A549 (cell line): ENCODE measurements around the gene GRK3. TPM values are rescaled to one million over a fixed set of nuclear protein-coding genes. Genes with fewer than 3 reads are reported as not detected.

Experiments used
- ATAC-seq, 2 experiments: fragments of 200-7000 bp in 1 of 2; fragments of >200 bp in 1 of 2; cut with Nextera tagmentation in 1 of 2; cut with Tn5 transposase in 1 of 2; 3 replicates each; pipeline versions ENCODE4 v1.8.0 to v1.9.1; 2018 to 2020; ENCODE audit warnings: mild to moderate bottlenecking in 1 of 2, moderate library complexity in 1 of 2
- CTCF ChIA-PET: fragments of 300-600 bp; sonication (Branson Sonifier 250); formaldehyde crosslinking; extraction: SDS; loops from one replicate; lab custom pipeline; 2021; ENCODE audit warnings: antibody characterized with exemption, inconsistent platforms; lab: Yijun Ruan, JAX
- POLR2A ChIA-PET: fragments of 350-600 bp; formaldehyde crosslinking; extraction: SDS; loops from one replicate; lab custom pipeline; 2021; ENCODE audit warnings: antibody characterized with exemption, inconsistent platforms; lab: Yijun Ruan, JAX
- DNase-seq, 2 experiments: peaks; one replicate each; pipeline versions ENCODE4 v3.0.0 to v3.0.0-alpha.2; 2011 to 2016; ENCODE audit warnings: low read depth in 1 of 2, low spot score in 1 of 2
- FAIRE-seq: peaks from 2 replicates; lab custom pipeline; 2011; peaks lifted over from hg19 to GRCh38; lab: Jason Lieb, UNC
- H3K27ac ChIP-seq, 2 experiments: fragments of >200 bp; sonication (Bioruptor Twin); formaldehyde crosslinking; 3 replicates each; pipeline ENCODE4 v1.5.1; 2016 to 2017
- H3K4me1 ChIP-seq: fragments of >200 bp; sonication (Bioruptor Twin); formaldehyde crosslinking; 3 replicates; pipeline ENCODE4 v1.6.1; 2016
- H3K4me2 ChIP-seq: fragments of >200 bp; sonication (Bioruptor Twin); formaldehyde crosslinking; 3 replicates; pipeline ENCODE4 v1.6.1; 2016
- H3K4me3 ChIP-seq: fragments of >200 bp; sonication (Bioruptor Twin); formaldehyde crosslinking; 3 replicates; pipeline ENCODE4 v1.5.1; 2016
- H3K9me3 ChIP-seq: fragments of >200 bp; sonication (Bioruptor Twin); formaldehyde crosslinking; 3 replicates; pipeline ENCODE4 v1.6.1; 2016
- ATOH8 ChIP-seq: fragments of 250-450 bp; sonication (Bioruptor Pico); IDR thresholded peaks from 2 replicates; pipeline ENCODE4 v1.5.0; 2020; ENCODE audit warnings: low read depth, mild to moderate bottlenecking, moderate library complexity
- CHD2 ChIP-seq: fragments of 150-350 bp; IDR thresholded peaks from 2 replicates; pipeline ENCODE4 v1.6.1; 2014; ENCODE audit warnings: low read length; ENCODE audit not compliant: partially characterized antibody
- CTCF ChIP-seq: fragments of >200 bp; sonication (Bioruptor Twin); formaldehyde crosslinking; IDR thresholded peaks from 3 replicates; pipeline ENCODE4 v1.5.1; 2016
- EHF ChIP-seq: fragments of 250-450 bp; sonication (Bioruptor Pico); IDR thresholded peaks from 2 replicates; pipeline ENCODE4 v1.5.0; 2020; ENCODE audit warnings: mild to moderate bottlenecking
- ELK1 ChIP-seq: fragments of 150-350 bp; IDR thresholded peaks from 2 replicates; pipeline ENCODE4 v1.6.1; 2014; ENCODE audit warnings: low read depth, mild to moderate bottlenecking, low read length
- FOSB ChIP-seq: fragments of 250-450 bp; sonication (Bioruptor Pico); IDR thresholded peaks from 2 replicates; pipeline ENCODE4 v1.5.0; 2020; ENCODE audit warnings: mild to moderate bottlenecking, moderate library complexity
- FOSL2 ChIP-seq, 2 experiments: fragments of 450-650 bp in 1 of 2; fragments of >200 bp in 1 of 2; sonication (Bioruptor Twin) in 1 of 2; formaldehyde crosslinking; IDR thresholded peaks; 2 replicates each; pipeline versions ENCODE4 v1.5.0 to v1.6.1; 2016 to 2020; ENCODE audit warnings: mild to moderate bottlenecking in 1 of 2, moderate library complexity in 1 of 2
- GATA3 ChIP-seq: IDR thresholded peaks from 2 replicates; pipeline ENCODE4 v1.6.1; 2012; ENCODE audit warnings: borderline replicate concordance
- HOXB5 ChIP-seq: fragments of 250-450 bp; sonication (Bioruptor Pico); IDR thresholded peaks from 2 replicates; pipeline ENCODE4 v1.5.0; 2020; ENCODE audit warnings: mild to moderate bottlenecking, moderate library complexity
- JUN ChIP-seq, 2 experiments: fragments of >200 bp; sonication (Bioruptor Twin); formaldehyde crosslinking; IDR thresholded peaks; 2 replicates in 1 of 2; 3 replicates in 1 of 2; pipeline ENCODE4 v1.6.1; 2016 to 2017
- NFE2L2 ChIP-seq: fragments of 150-350 bp; conservative IDR thresholded peaks from 2 replicates; pipeline ENCODE4 v1.6.1; 2014; ENCODE audit warnings: low read length
- POLR2A ChIP-seq: IDR thresholded peaks from 2 replicates; pipeline ENCODE4 v1.6.1; 2012; ENCODE audit warnings: mild to moderate bottlenecking, low read length
- REST ChIP-seq: fragments of 200-600 bp; sonication (generic); IDR thresholded peaks from 2 replicates; pipeline ENCODE4 v1.6.1; 2016; ENCODE audit warnings: antibody characterized with exemption, mild to moderate bottlenecking, moderate library complexity
- RNF2 ChIP-seq: fragments of 200-600 bp; sonication (generic); IDR thresholded peaks from 2 replicates; pipeline ENCODE4 v1.6.1; 2016; ENCODE audit warnings: low read depth, mild to moderate bottlenecking, antibody characterized with exemption, moderate library complexity, borderline replicate concordance
- TP53 ChIP-seq: fragments of 250-450 bp; sonication (Bioruptor Pico); IDR thresholded peaks from 2 replicates; pipeline ENCODE4 v1.5.0; 2021; ENCODE audit warnings: mild to moderate bottlenecking, moderate library complexity
- ZC3H11A ChIP-seq: fragments of 450-650 bp; IDR thresholded peaks from 2 replicates; pipeline ENCODE4 v1.6.1; 2014; ENCODE audit warnings: antibody characterized with exemption, mild to moderate bottlenecking
- ZFP36 ChIP-seq: fragments of 450-650 bp; IDR thresholded peaks from 2 replicates; pipeline ENCODE4 v1.6.1; 2014; ENCODE audit warnings: borderline replicate concordance; ENCODE audit not compliant: partially characterized antibody
- ZSCAN20 ChIP-seq: fragments of 250-450 bp; sonication (Bioruptor Pico); IDR thresholded peaks from 2 replicates; pipeline ENCODE4 v1.8.0; 2022; ENCODE audit warnings: mild to moderate bottlenecking, moderate library complexity
- WGBS: methylation state at CpG from one replicate; pipeline ENCODE4 v1.1.6; 2017; ENCODE audit errors: missing lambda C conversion rate; 5-methylcytosine and 5-hydroxymethylcytosine counted together
- polyA plus RNA-seq, 4 experiments: library from polyadenylated mRNA; depleted of rRNA in 3 of 4; stranded (reverse); fragments of >200 nt; fragmentation: RNase III in 1 of 4; extraction: RNeasy Plus Mini Kit Qiagen cat#74134 plus additional on column Dnase treatment in 1 of 4; gene quantifications; 2 replicates in 3 of 4; 3 replicates in 1 of 4; pipeline ENCODE4 v1.2.3, GENCODE V29; 2011 to 2017
- TF ChIP-seq, protein P1 (sequence below): fragments of >200 bp; sonication (Bioruptor Twin); formaldehyde crosslinking; IDR thresholded peaks from 3 replicates; pipeline ENCODE4 v1.6.1; 2016

GRK3 gene
- polyA plus RNA-seq, 2 of the 4 experiments (the other 2 are of a cell fraction), result 3.9 to 6.5 TPM

DNA sequence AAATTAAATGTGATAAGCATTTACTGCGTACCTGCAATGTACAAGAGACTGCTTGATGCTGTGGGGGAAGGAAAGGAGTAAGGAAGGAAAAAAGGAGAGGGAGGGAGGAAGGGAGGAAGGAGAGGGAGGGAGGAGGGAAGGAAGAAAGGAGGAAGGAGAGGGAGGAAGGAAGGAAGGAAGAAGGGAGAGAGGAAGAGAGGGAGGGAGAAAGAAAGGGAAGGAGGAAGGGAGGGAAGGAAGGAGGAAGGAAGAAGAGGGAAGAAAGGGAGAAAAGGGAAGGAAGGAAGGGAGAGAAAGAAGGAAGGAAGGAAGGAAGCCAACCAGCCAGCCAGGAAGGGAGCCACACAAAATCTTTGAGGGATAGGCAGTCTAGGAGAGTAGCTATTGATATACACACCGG is 133.5 kb downstream of the GRK3 start:
- Histone ChIP-seq H3K4me2 (no peak overlapping the region), H3K27ac (no peak overlapping the region), H3K9me3 (no peaks in the 10 kb centered on the region), H3K4me3 (no peak overlapping the region), H3K4me1 (no peaks in the 10 kb centered on the region)
- 72% methylated on average over 2 of the region's 2 CpGs for WGBS
- ATAC-seq (no peak), FAIRE-seq (no peak), DNase-seq (no peak)
- no peak for TF ChIP-seq ZC3H11A
- TF ChIP-seq ATOH8 (CRISPR knock-in tag), result no peak
- TF ChIP-seq FOSB (CRISPR knock-in tag), result no peak
- TF ChIP-seq RNF2, result no peak
- TF ChIP-seq FOSL2 (IDR thresholded peaks at IDR 0.05), result no peak
- no peak for TF ChIP-seq FOSL2 (CRISPR knock-in tag; IDR thresholded peaks at IDR 0.05)
- no peak for TF ChIP-seq JUN (IDR thresholded peaks at IDR 0.05)
- TF ChIP-seq HOXB5 (CRISPR knock-in tag), result no peak
- TF ChIP-seq TP53 (CRISPR knock-in tag), result no peak
- no peak for TF ChIP-seq GATA3
- no peak for TF ChIP-seq NFE2L2
- TF ChIP-seq REST, result no peak
- TF ChIP-seq ELK1, result no peak
- no peak for TF ChIP-seq CTCF
- TF ChIP-seq ZSCAN20 (CRISPR knock-in tag), result no peak
- TF ChIP-seq ZFP36, result no peak
- TF ChIP-seq, protein P1, sequence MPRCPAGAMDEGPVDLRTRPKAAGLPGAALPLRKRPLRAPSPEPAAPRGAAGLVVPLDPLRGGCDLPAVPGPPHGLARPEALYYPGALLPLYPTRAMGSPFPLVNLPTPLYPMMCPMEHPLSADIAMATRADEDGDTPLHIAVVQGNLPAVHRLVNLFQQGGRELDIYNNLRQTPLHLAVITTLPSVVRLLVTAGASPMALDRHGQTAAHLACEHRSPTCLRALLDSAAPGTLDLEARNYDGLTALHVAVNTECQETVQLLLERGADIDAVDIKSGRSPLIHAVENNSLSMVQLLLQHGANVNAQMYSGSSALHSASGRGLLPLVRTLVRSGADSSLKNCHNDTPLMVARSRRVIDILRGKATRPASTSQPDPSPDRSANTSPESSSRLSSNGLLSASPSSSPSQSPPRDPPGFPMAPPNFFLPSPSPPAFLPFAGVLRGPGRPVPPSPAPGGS, result no peak
- TF ChIP-seq CHD2, result no peak
- TF ChIP-seq POLR2A, result no peak
- no peak for TF ChIP-seq EHF (CRISPR knock-in tag)
- ChIA-PET CTCF (interaction anchor here (1.2 to 2.1 kb wide), 2 partner anchors 75 to 154 kb away, joined by 3 to 6 read pairs; no protein-coding TSS in a partner anchor), POLR2A (no interaction called here)
